GM18505 (cell line): ENCODE results near the gene CCDC33.

ENCODE experiments used
- ATAC-seq: cut with Tn5 transposase; IDR thresholded peaks from one replicate; pipeline ENCODE4 v1.9.1; 2021; ENCODE audit not compliant: unreplicated experiment
- POLR2A ChIP-seq: IDR thresholded peaks from 4 replicates; pipeline ENCODE4 v1.6.1; 2011; ENCODE audit warnings: borderline replicate concordance; ENCODE audit not compliant: insufficient read depth, insufficient read length; ENCODE audit errors: extremely low read depth

CCDC33 gene

GRCh38 chr15:74235962-74236361, at the start of gene CCDC33:
Gene CCDC33, plus strand, starts transcription at chr15:74236326. Its CDS starts 394 bp downstream, at chr15:74236720.
- ATAC-seq, result no peak
- TF ChIP-seq POLR2A, result no peak

- ATAC-seq, result no peak
- TF ChIP-seq POLR2A, result no peak
These were observed 47.9 kb upstream of the CCDC33 start for GRCh38 chr15:74188216-74188615.

GRCh38 chr15:74191798-74192197, 44.3 kb upstream of the CCDC33 start:
- ATAC-seq, result no peak
- TF ChIP-seq POLR2A, result no peak

GRCh38 chr15:74192751-74193150, 43.4 kb upstream of the CCDC33 start:
- no peak for TF ChIP-seq POLR2A

GRCh38 chr15:74193299-74193718, 42.8 kb upstream of the CCDC33 start:
- TF ChIP-seq POLR2A, result no peak
- ATAC-seq, result no peak

More at GRCh38 chr15:74192751-74193150, 43.4 kb upstream of the CCDC33 start:
- no peak for ATAC-seq

- no peak for ATAC-seq
- no peak for TF ChIP-seq POLR2A
These were observed 42.2 kb upstream of the CCDC33 start for GRCh38 chr15:74193905-74194304.

- no peak for TF ChIP-seq POLR2A
- no peak for ATAC-seq
These were observed 41.3 kb upstream of the CCDC33 start for GRCh38 chr15:74194572-74195559.

GRCh38 chr15:74196175-74196574, 40.0 kb upstream of the CCDC33 start:
- ATAC-seq, result no peak
- TF ChIP-seq POLR2A, result no peak

- ATAC-seq, result no peak
- no peak for TF ChIP-seq POLR2A
These were observed 38.8 kb upstream of the CCDC33 start for GRCh38 chr15:74197176-74197965.

GRCh38 chr15:74199297-74199652, 36.9 kb upstream of the CCDC33 start:
- ATAC-seq, result no peak
- no peak for TF ChIP-seq POLR2A

- no peak for TF ChIP-seq POLR2A
- ATAC-seq, result no peak
These were observed 35.7 kb upstream of the CCDC33 start for GRCh38 chr15:74200412-74200815.

GRCh38 chr15:74200871-74201419, 35.2 kb upstream of the CCDC33 start:
- ATAC-seq, result no peak
- TF ChIP-seq POLR2A, result no peak

- no peak for ATAC-seq
These were observed 34.3 kb upstream of the CCDC33 start for GRCh38 chr15:74201710-74202420.

More at GRCh38 chr15:74201710-74202420, 34.3 kb upstream of the CCDC33 start:
- no peak for TF ChIP-seq POLR2A
